ENCODE results near the gene CACNA1C.

- TF ChIP-seq CTCF (IDR thresholded peaks at IDR 0.05): no peak
- TF ChIP-seq POLR2A (IDR thresholded peaks at IDR 0.05): no peak
Measured at GRCh38 chr12:2335916-2336315, 283.1 kb downstream of the CACNA1C start.
